Caco-2 (cell line): Measurements from ENCODE around the gene ACAA2. TPM values are rescaled to one million over a fixed set of nuclear protein-coding genes. Genes with fewer than 3 reads are reported as not detected.

ENCODE experiments used
- BruUV-seq: library from RNA; stranded (reverse); fragments of 400-500 nt; replicated peaks from 2 replicates; lab custom pipeline; 2021; lab: Mats Ljungman, UMichigan
- CTCF ChIA-PET: fragments of 300-600 bp; sonication (Branson Sonifier 250); formaldehyde crosslinking; loops from one replicate; lab custom pipeline; 2022; ENCODE audit warnings: antibody characterized with exemption; lab: Charles Lee
- POLR2A ChIA-PET: fragments of 300-600 bp; sonication (Branson Sonifier 250); formaldehyde crosslinking; loops from one replicate; lab custom pipeline; 2022; ENCODE audit warnings: antibody characterized with exemption; lab: Charles Lee
- DNase-seq, 2 experiments: peaks; one replicate each; pipeline versions ENCODE4 v3.0.0 to v3.0.0-alpha.2; 2020 to 2022
- H3K27me3 ChIP-seq: replicated peaks from 2 replicates; pipeline ENCODE4 v1.6.0; 2011; ENCODE audit warnings: low read length; ENCODE audit not compliant: control insufficient read depth, insufficient read depth
- H3K36me3 ChIP-seq: 2 replicates; pipeline ENCODE4 v1.5.1; 2011; ENCODE audit warnings: low read length; ENCODE audit not compliant: control insufficient read depth, insufficient read depth
- H3K4me1 ChIP-seq: fragments of 250-450 bp; sonication (Bioruptor Pico); 2 replicates; pipeline ENCODE4 v1.5.1; 2020; ENCODE audit warnings: mild to moderate bottlenecking
- H3K4me3 ChIP-seq: 2 replicates; pipeline ENCODE4 v1.5.1; 2011; ENCODE audit warnings: low read depth, mild to moderate bottlenecking, control low read depth, low read length
- H3K9me3 ChIP-seq: fragments of 250-450 bp; sonication (Bioruptor Pico); 2 replicates; pipeline ENCODE4 v1.5.1; 2020; ENCODE audit warnings: mild to moderate bottlenecking, moderate library complexity
- H3K27ac Mint-ChIP-seq: one replicate; pipeline ENCODE4 v1.8.0; 2022; ENCODE audit warnings: mixed read lengths; ENCODE audit not compliant: unreplicated experiment
- H3K27me3 Mint-ChIP-seq: one replicate; pipeline ENCODE4 v1.8.0; 2022; ENCODE audit warnings: mixed read lengths; ENCODE audit not compliant: insufficient read depth, unreplicated experiment
- H3K36me3 Mint-ChIP-seq: one replicate; pipeline ENCODE4 v1.8.0; 2022; ENCODE audit warnings: mild to moderate bottlenecking, mixed read lengths; ENCODE audit not compliant: insufficient read depth, unreplicated experiment
- H3K4me1 Mint-ChIP-seq: one replicate; pipeline ENCODE4 v1.8.0; 2022; ENCODE audit warnings: low read depth, mixed read lengths; ENCODE audit not compliant: unreplicated experiment
- H3K4me3 Mint-ChIP-seq: one replicate; pipeline ENCODE4 v1.8.0; 2022; ENCODE audit warnings: mild to moderate bottlenecking, moderate library complexity, mixed read lengths; ENCODE audit not compliant: unreplicated experiment
- H3K9me3 Mint-ChIP-seq: one replicate; pipeline ENCODE4 v1.8.0; 2022; ENCODE audit warnings: mixed read lengths; ENCODE audit not compliant: unreplicated experiment
- intact Hi-C: fragments of 100-400 bp; cut with micrococcal nuclease; formaldehyde crosslinking; loops from one replicate; pipeline ENCODE4 v1.10.0; 2022; ENCODE audit not compliant: unreplicated experiment
- total RNA-seq: library from RNA; stranded (reverse); gene quantifications from 2 replicates; pipeline ENCODE4 v1.2.3, GENCODE V29; 2022
- TF ChIP-seq, protein P1 (sequence below), 2 experiments: fragments of 200-600 bp in 1 of 2; IDR thresholded peaks; 1 replicate in 1 of 2; 2 replicates in 1 of 2; pipeline versions ENCODE4 v1.5.1 to v1.8.0; 2011 to 2022; ENCODE audit warnings: antibody characterized with exemption in 1 of 2, control low read depth in 1 of 2, inconsistent platforms in 1 of 2, low read depth in 1 of 2, low read length in 1 of 2, mild to moderate bottlenecking in 1 of 2, moderate library complexity in 1 of 2; ENCODE audit not compliant: insufficient read depth in 1 of 2, severe bottlenecking in 1 of 2, unreplicated experiment in 1 of 2

ACAA2 gene
- total RNA-seq, 1 experiment from 2014 or later = 207 TPM

DNA sequence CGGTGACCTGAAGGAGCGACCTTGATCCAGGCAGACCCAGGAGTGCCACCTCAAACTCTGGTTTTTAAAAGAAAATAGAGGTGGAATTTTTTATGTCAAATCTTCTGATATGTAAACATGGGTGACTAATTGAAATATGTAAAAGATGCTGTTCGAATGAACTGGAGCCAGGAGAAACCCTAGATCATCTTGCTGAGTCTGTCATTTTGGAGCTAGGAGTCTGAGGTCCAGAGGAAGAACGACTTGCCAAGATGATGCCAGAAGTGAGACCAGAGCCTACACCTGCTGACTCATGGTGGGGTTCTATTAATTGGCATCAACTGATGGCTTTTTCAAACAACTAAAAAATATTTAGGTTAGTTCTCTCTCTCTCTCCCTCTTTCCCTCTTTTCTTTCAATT lies 74.1 kb downstream of the ACAA2 start:
- BruUV-seq = no TSS peak
- intact Hi-C loops = loop anchor here (10.0 kb wide), 1 partner anchor 144 kb away; no protein-coding TSS in a partner anchor
- no peaks in the 10 kb centered on the region for H3K9me3 ChIP-seq
- Mint-ChIP-seq H3K36me3 (no peaks in the 10 kb centered on the region), H3K9me3 (peaks cover 2% of the 10 kb centered on the region), H3K4me1 (peaks cover under 1% of the 10 kb centered on the region), H3K27ac (no peak overlapping the region), H3K4me3 (no peak overlapping the region), H3K27me3 (no peaks in the 10 kb centered on the region)
- ChIA-PET POLR2A (interaction anchor here (0.7 kb wide), 1 partner anchor 195 kb away, joined by 3 read pairs; no protein-coding TSS in a partner anchor), CTCF (no interaction called here)
- H3K4me1 ChIP-seq = peaks cover under 1% of the 10 kb centered on the region; the same call in 1 of the 2 replicates
- TF ChIP-seq, protein P1, sequence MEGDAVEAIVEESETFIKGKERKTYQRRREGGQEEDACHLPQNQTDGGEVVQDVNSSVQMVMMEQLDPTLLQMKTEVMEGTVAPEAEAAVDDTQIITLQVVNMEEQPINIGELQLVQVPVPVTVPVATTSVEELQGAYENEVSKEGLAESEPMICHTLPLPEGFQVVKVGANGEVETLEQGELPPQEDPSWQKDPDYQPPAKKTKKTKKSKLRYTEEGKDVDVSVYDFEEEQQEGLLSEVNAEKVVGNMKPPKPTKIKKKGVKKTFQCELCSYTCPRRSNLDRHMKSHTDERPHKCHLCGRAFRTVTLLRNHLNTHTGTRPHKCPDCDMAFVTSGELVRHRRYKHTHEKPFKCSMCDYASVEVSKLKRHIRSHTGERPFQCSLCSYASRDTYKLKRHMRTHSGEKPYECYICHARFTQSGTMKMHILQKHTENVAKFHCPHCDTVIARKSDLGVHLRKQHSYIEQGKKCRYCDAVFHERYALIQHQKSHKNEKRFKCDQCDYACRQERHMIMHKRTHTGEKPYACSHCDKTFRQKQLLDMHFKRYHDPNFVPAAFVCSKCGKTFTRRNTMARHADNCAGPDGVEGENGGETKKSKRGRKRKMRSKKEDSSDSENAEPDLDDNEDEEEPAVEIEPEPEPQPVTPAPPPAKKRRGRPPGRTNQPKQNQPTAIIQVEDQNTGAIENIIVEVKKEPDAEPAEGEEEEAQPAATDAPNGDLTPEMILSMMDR (IDR thresholded peaks at IDR 0.05; ENCODE audit: insufficient read depth in 1 of 2, low read depth in 1 of 2, low read length in 1 of 2, severe bottlenecking in 1 of 2, unreplicated experiment in 1 of 2) = no peak
- H3K4me3 ChIP-seq = no peak overlapping the region
- no peaks in the 10 kb centered on the region for H3K27me3 ChIP-seq
- DNase-seq = no peak
- H3K36me3 ChIP-seq = no peaks in the 10 kb centered on the region

DNA sequence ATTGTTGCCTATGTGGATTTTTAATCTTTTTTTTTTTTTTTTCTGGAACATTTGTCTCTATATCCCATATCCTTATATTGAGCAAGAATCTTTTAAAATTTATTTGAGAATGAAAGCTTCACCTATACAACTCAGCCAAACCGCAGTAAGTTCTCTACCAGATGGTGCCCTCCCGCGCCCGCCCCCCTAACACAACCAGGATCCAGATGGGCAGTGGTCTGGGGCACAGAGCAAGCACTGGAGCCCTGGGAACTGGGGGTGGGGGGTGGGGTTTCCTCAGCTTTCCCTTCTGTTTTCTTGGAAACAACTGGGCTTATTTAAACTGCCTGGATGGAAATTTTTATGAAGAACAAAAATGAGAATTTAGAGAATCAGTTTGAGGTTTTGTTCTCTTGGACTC lies 74.6 kb downstream of the ACAA2 start:
- H3K27me3 Mint-ChIP-seq = no peaks in the 10 kb centered on the region
- CTCF ChIA-PET = no interaction called here
- intact Hi-C loops = loop anchor here (10.0 kb wide), 1 partner anchor 144 kb away; no protein-coding TSS in a partner anchor
- no peaks in the 10 kb centered on the region for H3K9me3 ChIP-seq
- no peak overlapping the region for H3K4me3 ChIP-seq
- no peaks in the 10 kb centered on the region for H3K36me3 ChIP-seq
- H3K9me3 Mint-ChIP-seq = peaks cover 7% of the 10 kb centered on the region
- no TSS peak for BruUV-seq
- POLR2A ChIA-PET = no interaction called here
- H3K27ac Mint-ChIP-seq = no peak overlapping the region
- TF ChIP-seq, protein P1 (IDR thresholded peaks at IDR 0.05; ENCODE audit: insufficient read depth in 1 of 2, low read depth in 1 of 2, low read length in 1 of 2, severe bottlenecking in 1 of 2, unreplicated experiment in 1 of 2) = no peak
- no peaks in the 10 kb centered on the region for H3K27me3 ChIP-seq
- H3K4me3 Mint-ChIP-seq = no peak overlapping the region
- peaks cover 6% of the 10 kb centered on the region for H3K4me1 ChIP-seq
- H3K4me1 Mint-ChIP-seq = peaks cover 6% of the 10 kb centered on the region
- peaks cover 3% of the 10 kb centered on the region for H3K36me3 Mint-ChIP-seq
- no peak for DNase-seq

DNA sequence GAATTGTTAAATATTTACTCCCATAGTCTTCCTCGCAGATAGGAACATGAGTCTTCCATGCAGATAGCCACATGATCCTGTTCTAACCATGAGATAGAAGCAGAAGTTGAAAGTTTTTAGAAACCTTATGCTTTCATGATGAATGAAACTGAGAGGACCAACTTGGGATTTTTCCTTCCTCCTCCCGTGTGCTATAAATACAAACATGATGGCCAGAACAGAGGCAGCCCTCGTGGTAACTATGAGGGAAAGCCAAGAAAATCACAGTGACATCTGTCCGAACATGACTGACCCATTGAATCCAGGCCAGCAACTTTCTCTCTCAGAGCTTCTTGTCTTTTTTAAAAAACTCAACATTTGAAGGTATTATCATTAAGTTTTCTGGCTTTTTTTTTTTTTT lies 78.5 kb downstream of the ACAA2 start:
- Mint-ChIP-seq H3K9me3 (peaks cover 9% of the 10 kb centered on the region), H3K36me3 (peaks cover 11% of the 10 kb centered on the region), H3K4me3 (no peak overlapping the region), H3K27me3 (no peaks in the 10 kb centered on the region), H3K4me1 (peaks cover 27% of the 10 kb centered on the region), H3K27ac (no peak overlapping the region)
- H3K4me3 ChIP-seq = no peak overlapping the region
- peaks cover 41% of the 10 kb centered on the region for H3K4me1 ChIP-seq
- TF ChIP-seq, protein P1 (IDR thresholded peaks at IDR 0.05; ENCODE audit: insufficient read depth in 1 of 2, low read depth in 1 of 2, low read length in 1 of 2, severe bottlenecking in 1 of 2, unreplicated experiment in 1 of 2) = no peak
- H3K36me3 ChIP-seq = no peaks in the 10 kb centered on the region
- no TSS peak for BruUV-seq
- POLR2A ChIA-PET = no interaction called here
- DNase-seq = no peak
- intact Hi-C loops = loop anchor here (10.0 kb wide), 1 partner anchor 140 kb away; no protein-coding TSS in a partner anchor
- no peaks in the 10 kb centered on the region for H3K9me3 ChIP-seq
- no peaks in the 10 kb centered on the region for H3K27me3 ChIP-seq
- CTCF ChIA-PET = no interaction called here
